Middle frontal gyrus (tissue), 1 donor: ENCODE data around the gene TMEM156.

Source experiments
- DNase-seq: peaks from one replicate; pipeline ENCODE4 v3.0.0-alpha.2; 2015; ENCODE audit warnings: low spot score; ENCODE audit errors: extremely low spot score

The TMEM156 gene, protein sequence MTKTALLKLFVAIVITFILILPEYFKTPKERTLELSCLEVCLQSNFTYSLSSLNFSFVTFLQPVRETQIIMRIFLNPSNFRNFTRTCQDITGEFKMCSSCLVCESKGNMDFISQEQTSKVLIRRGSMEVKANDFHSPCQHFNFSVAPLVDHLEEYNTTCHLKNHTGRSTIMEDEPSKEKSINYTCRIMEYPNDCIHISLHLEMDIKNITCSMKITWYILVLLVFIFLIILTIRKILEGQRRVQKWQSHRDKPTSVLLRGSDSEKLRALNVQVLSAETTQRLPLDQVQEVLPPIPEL

DNA sequence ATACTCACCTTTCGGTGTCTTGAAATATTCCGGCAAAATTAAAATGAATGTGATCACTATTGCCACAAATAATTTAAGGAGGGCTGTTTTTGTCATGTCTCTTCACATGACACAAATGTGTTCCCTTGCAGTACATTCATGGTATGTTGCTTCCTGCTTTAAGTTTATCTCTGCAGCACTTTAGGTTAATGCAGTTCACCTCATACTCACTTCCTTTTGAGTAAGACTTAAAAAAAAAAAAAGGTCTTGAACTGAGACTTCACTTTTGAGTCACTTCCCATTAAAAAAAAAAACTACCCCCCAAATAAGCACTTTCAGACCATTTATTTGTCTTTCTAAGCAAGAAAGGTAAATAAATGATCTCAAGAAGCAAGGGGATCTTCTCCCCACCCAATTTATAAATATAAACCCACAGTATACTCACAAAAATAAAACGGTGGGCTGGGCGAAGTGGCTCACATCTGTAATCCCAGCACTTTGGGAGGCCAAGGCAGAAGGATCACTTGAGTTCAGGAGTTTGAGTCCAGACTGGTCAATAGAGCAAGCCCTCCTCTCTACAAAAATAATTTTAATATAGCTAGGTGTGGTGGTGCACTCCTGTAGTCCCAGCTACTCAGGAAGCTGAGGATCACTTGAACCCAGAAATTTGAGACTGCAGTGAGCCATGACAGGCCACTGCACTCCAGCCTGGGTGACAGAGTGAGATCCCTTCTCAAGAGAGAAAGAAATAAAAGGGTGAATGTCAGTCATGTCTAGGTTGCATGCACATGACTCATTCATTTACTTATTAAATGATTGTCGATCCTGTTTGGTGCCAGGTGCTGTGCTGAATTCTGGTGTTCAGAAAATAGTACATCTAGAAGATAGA, at the start of gene TMEM156:
Gene TMEM156 (minus strand): TSS at position 192 of the 868 bp plus-strand sequence. CDS start 96 bp downstream, at position 96.
- no peak for DNase-seq

DNA sequence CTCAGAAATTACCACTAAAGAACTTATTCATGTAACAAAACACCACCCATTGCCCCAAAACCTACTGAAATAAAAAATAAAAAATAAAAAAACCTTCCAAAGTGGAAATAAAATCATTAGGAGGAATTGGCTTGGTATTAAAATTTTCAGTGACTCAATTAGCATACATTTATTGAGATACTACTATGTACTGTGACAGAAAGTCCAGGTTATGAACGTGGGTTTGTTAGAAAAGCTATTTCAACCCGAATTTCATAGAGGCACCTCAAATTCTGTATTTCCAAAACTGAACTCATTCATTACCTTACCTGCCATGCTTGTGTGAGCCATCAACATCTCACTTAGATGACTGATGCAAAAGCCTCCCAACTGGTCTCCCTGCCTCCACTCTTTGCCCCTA, 46.6 kb upstream of the TMEM156 start:
- DNase-seq, result no peak

DNA sequence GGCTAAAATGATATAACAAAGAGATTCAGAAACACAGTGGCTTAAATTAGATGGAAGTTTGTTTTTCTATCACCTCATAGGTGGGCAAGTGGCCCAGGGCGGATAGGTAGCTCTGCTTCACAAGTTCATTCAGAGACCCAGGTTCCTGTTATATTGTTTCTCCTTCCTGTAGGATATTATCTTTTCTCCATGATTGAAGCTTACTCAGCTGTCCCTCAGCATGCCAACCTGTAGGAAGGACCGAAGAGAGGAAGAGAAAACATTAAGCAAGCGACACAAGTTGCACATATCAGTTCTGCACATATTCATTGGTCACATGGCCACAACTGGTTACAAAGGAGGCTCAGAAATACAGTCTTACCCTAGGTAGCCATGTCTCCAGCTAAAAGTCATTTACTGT, 36.7 kb upstream of the TMEM156 start:
- no peak for DNase-seq

DNA sequence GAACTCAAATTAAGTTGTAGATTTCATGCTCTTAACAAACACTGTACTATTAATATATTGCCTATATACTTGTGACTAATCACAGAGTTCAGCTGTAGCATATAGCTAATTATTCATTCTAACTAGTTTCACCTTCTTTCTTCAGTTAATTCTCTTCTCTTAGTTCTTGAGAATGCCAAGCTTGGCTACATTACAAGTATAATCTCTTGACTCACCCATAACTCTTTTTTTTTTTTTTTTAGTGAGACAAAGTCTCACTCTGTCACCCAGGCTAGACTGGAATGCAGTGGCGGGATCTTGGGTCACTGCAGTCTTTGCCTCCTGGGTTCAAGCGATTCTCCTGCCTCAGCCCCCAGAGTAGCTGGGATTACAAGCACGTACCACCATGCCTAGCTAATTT, 35.2 kb upstream of the TMEM156 start:
- DNase-seq, result no peak

DNA sequence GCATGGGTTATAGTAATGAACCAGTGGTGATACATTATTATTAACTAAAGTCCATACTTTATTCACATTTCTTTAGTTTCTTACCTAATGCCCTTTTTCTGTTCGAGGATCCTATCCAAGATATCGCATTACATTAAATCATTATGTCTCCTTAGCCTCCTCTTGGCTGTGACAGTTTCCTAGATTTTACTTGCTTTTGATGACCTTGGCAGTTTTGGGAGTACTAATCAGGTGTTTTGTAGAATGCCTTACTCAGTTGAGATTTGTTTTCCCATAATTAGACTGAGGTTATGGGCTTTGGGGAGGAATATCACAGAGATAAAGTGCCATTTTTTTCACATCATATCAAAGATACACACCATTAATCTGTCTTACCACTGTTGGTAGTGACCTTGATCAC, 34.8 kb upstream of the TMEM156 start:
- DNase-seq, result no peak

DNA sequence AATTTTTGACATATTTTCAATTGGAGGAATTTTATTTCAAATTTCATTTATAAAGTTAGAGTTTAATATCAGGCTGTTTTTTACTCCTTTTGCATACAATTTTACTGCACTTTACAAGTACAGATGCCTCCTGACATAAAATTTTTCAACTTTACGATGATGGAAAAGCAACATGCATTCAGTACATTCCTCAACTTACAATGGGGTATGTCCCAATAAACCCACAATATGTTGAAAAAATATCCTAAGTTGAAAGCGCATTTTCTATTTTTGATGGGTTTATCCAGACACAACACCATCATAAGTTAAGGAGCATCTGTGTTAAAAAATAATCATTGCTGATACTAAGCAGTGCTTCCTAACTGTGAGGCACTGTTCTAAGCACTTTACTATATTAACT, 34.2 kb upstream of the TMEM156 start:
- no peak for DNase-seq

DNA sequence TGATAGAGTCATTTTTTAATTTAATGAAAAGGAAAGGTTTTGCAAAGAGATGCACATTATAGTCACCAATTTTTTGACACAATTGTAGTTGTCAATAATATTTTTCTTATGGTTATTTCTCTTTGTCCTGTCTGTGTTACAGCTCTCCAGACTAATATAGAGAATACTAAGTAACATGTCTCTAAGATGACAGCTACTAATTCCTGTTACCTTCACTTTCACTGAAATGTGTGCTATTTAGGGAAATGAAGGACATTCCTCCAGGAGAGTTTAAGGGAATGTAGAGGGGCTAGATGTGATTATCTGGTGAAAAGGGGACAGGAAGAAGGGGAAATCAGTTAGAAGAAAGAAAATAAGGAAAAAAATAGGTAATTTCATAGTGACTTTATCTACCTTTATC, 31.2 kb upstream of the TMEM156 start:
- DNase-seq, result no peak

DNA sequence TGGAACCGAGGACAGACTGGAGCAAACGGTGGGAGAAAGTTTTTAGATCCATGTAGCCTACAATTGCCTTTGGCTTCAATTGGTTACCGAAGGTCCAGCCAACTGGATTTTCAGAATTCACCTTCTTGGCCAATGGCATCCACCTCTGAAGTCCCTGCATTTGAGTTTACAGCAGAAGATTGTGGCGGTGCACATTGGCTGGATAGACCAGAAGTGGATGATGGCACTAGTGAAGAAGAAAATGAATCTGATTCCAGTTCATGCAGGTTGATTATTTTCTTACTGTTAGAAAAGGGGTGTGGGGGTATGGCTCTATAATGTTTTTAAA, 30.5 kb upstream of the TMEM156 start:
- no peak for DNase-seq

DNA sequence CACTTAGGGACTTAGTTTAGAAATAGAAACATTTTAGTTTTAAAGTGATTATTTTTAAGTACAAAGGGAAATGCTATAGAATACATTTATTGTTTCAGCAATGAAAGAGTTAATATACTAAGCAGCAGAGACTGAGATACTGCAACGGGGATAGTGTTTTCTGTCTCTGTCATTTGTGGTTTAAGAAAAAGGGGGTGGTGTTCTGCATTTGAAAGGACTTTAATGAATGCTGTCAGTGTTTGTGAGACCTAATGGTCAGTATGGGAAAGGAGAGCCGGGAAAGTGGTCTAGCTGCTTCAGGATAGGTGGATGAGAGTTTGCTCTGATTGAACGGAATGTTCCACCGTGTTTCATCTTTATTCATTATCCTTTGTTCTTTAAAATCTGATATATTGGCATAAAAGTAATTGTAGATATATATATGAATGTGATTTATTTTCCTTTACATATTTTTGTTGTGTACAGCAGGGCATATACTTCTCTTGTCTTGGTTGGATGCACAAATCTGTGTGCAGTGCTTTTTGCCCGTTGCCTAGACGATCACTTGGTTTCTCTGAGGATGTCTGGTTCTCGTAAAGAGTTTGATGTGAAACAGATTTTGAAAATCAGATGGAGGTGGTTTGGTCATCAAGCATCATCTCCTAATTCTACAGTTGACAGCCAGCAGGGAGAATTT, 30.0 kb upstream of the TMEM156 start, which contains the start of gene KLHL5:
Gene KLHL5 (plus strand): TSS at position 139 of the 676 bp plus-strand sequence. CDS start 421 bp downstream, at position 560.
- no peak for DNase-seq

DNA sequence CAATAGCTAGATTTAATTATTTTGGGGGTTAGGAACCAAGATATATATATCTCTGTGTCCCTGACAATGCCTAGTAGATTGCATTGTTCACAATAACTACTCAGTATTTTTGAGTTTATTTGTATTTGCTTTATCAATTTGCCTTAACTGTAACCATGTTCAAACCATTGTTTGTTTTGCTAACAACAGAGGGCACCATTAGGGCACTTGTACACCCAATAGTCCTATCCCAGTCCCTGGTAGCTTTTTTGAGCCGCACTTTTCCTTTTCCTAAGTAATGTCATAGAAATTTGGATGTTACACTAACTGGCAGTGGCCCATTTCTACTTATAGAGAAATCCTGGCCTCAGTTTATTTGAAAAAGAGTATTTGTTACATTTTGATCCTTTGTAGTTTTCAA, 29.2 kb upstream of the TMEM156 start:
- DNase-seq, result no peak

DNA sequence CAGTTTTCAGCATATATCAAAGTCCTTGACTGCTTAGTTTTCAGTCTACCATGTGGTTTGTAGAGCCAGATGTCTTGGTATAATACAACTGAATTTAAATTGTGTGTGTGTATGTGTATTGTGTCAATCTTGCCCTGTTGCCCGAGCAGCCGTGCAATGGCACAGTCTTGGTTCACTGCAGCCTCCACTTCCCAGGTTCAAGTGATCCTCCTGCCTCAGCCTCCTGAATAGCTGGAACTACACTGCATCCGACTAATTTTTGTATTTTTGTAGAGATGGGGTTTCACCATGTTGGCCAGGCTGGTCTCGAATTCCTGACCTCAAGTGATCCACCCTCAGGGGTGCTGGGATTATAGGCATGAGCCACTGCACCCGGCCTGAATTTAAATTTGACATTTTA, 23.8 kb upstream of the TMEM156 start:
- DNase-seq, result no peak

DNA sequence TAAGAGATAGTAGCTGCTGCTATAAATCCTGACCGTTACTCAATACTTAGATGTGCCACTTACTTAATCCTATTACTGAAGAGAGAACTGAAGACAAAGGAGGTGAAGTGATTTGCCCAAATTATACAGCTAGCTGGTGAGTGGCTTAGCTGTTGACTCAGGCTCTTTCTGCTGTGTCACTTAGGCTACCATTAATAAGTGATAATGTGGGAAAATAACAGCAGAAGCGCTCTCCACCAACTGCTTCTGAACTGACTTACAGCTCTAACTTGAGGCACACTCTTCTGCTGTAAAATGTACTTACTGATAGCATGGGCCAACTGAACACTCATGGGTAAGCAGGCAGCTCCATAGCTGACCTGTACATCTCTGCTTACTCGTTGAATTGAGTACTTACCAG, 22.3 kb upstream of the TMEM156 start:
- no peak for DNase-seq

DNA sequence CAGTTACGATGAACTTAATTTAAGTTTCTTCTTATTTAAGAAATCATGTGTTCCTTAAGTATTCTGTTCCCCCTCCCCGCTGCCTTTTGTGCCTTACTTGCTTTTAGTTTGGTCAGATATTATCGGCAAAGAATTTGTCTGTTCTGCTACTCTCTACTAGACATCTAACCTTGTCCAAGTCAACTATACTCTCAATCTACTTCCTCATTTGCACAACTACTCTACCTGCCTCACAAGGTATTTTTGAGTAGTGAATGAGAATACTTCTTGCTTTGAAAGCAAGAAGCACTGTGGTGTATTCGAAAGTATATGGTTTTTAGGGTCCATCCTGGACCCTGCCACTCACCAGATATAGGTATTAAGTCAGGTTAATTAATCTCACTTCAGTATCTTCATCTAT, 21.8 kb upstream of the TMEM156 start:
- no peak for DNase-seq

DNA sequence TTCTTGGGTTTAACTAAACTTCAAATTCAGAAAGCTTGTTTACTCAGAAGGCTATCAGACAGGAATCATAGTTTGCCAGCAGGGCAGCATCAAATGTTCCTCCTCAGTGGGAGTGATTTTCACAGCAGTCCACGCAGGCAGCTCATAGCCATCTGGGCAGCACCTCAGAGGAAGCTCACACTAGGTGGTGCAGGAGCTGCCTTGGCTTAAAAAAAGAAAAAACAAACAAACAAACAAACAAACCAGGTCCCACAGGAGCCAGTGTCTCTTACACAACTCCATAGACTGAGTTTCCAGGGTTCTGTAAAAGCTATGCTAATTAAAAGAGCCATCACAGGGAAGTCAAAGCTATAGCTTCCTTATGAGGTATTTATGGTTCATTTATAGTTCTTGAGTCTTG, 19.3 kb upstream of the TMEM156 start:
- DNase-seq, result no peak

DNA sequence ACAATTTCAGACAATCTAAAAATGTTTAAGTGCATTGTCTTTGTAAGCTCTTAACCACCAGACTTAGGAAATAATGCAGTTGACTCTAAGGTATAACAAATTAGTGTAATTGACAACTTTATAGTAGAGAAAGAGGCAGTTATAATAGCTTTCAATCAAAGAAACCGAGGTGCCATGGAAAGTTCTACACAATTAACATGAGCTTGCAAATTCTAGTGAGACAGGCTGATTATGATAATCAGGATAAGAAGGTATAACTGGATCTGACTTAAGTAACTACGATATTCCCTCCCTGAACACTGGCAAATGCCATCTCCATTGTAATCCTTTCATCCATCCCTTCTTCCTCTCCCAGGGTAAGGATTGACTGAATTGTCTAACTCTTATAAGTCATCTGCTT, 18.4 kb upstream of the TMEM156 start:
- DNase-seq, result no peak

DNA sequence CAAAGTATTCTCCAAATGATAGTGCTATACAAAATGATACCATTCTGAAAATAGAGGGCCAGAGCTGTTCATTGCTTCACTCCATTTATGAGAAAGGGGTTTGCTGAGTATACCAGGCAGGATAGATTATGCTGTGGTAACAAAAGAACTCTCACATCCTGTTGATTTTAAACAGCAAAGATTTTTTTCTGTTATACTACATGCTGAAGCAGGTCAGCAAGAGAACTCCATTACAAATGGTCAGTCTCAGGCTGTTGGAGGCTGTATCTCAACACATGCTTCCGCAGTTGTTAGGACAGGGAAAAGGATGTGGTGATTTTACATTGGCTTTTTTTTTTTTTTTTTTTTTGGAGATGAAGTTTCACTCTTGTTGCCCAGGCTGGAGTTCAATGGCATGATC, 16.1 kb upstream of the TMEM156 start:
- no peak for DNase-seq

DNA sequence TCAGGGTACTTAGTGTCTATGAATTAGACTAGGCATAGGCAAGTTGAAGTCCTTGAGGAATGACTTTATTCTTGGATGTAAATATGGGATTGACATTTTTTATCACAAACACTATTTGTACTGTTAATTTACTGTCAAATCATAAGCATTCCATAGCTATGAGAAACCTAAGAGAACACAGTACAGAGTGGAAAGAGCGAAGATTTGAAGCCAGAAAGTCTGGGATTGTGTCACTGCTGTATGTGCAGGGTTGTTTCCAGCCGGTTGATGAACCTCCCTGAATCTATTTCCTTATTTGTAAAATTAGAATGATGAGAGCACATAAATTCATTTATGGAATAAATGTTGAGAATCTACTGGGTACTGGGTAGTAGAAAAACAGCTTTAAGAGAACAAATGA, 15.5 kb upstream of the TMEM156 start:
- DNase-seq, result no peak

DNA sequence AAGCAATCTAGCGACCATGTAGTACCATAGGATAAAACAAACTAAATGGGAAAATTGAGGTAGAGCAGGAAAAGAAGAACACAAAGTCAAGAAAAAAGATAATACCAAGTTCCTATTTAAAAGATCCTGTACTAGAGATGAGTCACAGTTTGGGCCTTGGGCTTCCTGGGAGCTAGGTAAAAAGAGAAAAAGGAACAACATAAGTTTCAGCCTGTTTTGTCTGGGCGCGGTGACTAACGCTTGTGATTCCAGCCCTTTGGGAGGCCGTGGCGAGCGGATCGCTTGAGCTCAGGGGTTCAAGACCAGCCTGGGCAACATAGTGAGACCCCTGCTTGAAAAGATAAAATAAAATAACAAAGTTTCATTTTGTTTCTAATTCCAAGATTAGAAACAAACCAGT, 14.0 kb upstream of the TMEM156 start:
- no peak for DNase-seq

DNA sequence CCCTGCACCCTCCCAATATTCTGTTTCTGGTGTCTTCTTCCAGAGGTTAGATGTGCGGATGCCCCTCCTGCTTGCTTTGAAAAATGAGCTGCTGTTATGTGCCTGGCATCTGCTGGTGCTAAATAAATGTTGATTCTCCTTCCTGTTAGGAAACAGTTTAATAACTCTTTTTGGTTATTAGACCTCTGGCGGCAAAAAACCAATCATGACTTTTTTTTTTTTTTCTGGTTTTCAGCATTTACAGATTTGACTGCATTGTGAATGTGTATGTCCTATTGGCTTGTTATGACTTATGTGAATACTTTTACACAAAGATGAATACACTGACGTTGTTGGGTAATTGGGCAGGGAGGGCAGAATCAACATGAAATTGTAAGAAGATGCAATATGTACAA, 13.6 kb upstream of the TMEM156 start:
- no peak for DNase-seq

DNA sequence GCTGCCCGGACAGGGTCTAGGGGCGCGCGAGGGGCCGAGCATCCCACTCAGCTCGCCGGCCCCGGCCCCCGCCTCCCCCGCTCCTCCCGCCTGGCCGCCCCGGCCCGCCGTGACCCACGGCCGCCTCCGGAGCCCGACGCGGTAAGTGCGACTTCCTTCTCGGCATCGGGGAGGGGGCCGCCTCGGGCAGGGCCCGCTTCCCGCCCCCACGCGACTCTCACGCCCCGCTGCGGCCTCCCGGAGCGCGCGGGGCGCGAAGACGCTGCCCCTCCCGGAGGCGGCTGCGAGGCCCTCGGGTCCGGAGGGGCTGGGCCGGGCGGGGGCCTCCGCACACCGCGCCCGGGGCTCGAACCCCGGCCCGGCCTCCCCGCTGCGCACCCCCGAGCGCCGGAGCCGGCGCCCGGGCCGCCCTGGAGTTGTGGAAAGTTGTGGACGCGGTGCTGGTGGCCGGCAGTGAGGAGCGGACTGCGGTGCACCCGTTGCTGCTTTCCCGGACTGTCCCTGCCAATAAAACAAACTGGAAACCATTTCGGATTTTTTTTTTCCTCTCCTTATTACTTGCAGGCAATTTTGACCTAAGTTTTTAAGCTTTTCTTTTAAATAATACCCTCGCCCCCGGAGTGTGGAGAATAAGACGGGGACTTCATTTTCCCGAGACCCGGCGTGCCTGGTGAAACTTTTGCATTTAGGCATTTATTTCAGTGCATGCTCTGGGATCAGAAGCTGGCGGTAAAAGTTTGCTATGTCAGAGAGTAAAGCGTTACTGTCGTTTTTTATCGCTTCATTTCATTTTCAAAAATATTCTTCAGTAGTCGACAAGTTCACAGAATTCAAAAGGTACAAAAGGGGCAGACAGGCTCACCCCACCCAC, 13.0 kb upstream of the TMEM156 start:
- no peak for DNase-seq

DNA sequence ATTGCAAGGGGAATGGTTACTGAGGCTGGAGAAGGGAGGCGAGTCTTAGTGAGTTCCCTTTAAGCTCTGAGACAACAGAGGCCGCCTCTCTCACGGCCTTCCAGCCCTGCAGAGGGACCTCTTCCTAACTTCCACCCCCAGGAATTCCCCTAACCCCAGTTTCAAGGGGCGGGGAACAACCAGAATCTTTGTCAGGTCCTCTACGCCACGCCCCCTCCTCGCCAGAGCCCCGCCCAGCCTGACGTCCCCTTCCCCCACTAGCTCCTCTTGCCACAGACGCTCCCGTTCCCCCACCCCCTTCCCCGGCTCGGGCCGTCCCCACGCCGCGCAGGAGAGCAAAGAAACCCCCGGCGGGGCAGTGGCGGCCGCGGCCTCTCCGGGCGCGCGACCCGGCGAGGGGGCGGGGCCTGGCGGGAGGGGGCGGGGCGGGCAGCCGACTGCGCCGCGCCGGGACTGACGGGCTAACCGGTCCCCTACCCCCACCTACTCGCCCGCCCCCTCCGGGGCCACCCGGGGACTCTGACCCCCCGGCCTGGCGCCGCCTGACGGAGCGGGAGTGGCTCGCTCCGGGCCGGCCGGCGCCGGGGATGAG, 12.3 kb upstream of the TMEM156 start:
- DNase-seq, result no peak
